GM19043 (cell line): ENCODE data around the gene TMEM178B.
"Not testable (repeated sequence)": the region's sequence is repeated elsewhere in the genome, so short reads cannot be mapped to it uniquely, and the experiment has no call there.

Source experiments
- ATAC-seq: cut with Tn5 transposase; IDR thresholded peaks from one replicate; pipeline ENCODE4 v1.9.1; 2021; ENCODE audit warnings: low read depth; ENCODE audit not compliant: unreplicated experiment

TMEM178B gene

GRCh38 chr7:141177120-141177519 is 103.3 kb downstream of the TMEM178B start:
- ATAC-seq, result not testable (repeated sequence)

- ATAC-seq, result no peak
Observed at GRCh38 chr7:141178486-141179135, 104.7 kb downstream of the TMEM178B start.

DNA sequence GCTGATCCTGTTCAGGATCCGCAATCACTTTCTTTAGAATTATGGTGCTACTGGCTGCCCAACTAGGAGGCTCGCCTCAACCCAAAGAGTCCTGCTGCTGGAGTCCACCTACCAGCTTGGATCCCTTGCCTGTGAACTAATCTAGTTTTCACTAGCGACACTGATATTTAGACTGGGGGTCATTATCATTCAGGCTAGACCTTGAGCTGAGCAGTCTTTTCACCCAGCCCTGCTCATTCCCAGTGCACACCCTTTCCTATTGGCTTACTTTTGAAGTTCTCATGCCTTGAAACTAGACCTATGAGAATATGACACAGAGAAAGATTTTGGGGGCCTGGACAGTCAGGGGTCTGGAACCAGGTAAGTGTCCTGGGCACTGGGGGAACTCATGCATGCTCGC is 107.9 kb downstream of the TMEM178B start:
- ATAC-seq, result no peak

DNA sequence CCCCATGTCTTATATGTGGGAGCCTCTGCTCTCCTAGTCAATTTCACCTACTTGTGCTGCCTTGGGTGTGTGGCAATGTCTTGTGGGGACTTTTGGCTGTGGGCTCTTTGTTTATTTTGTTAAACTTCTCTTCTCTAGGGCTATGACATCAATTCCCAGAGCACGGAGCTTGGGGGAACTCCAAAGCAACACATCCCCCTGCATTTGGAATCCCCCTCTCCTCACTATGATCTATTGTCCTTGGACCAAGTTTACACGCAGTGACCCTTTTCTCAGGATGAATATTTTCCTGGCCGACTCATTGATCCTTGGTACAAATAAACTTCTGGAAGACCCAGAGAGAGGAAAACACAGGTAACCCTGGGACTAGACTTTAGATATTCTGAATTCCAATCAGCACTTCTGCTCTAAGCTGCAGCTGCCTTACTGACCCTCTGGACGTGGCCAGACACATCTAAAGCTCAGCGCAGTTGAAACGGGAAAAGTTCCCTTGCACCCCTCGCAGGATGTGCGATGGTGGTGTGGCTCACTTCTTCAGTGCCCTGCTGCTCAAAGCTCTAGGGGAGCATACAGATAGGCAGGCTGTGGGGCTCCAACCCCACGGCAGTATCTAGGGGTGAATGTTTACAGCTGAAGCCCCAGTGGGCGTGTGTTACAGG is 110.8 kb downstream of the TMEM178B start:
- ATAC-seq, result no peak

DNA sequence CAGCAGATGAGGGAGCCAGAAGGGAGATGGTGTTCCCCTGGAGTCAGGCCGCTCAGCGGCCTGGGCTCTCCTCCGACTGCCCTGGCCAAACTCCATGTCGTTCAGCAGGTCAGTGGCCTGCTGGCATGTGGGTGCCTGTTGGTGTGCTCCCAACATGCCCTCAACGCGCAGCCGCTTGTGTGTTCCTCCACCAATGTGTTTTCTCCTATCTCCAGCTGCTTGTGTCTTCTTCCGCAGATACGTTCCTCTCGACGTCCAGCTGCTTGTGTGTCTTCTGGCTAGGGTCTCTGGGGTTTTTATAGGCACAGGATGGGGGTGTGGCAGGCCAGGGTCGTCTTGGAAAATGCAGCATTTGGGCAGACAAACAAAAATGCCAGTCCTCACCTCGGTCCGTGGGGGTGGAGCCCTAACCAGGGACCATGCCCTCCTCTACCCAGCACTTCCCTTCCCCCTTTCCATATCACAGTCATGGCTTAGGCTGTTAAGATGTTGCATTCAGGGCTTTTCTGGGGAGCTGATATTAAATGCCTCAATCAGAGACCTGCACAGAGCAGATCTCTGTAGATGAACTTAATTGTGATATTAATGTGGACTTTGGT is 111.6 kb downstream of the TMEM178B start:
- no peak for ATAC-seq

- ATAC-seq, result no peak
Observed at GRCh38 chr7:141189231-141189630, 115.4 kb downstream of the TMEM178B start.

- no peak for ATAC-seq
Observed at GRCh38 chr7:141190495-141190894, 116.6 kb downstream of the TMEM178B start.

GRCh38 chr7:141191277-141191676 is 117.4 kb downstream of the TMEM178B start:
- ATAC-seq, result no peak

GRCh38 chr7:141193066-141193465 is 119.2 kb downstream of the TMEM178B start:
- ATAC-seq, result no peak

DNA sequence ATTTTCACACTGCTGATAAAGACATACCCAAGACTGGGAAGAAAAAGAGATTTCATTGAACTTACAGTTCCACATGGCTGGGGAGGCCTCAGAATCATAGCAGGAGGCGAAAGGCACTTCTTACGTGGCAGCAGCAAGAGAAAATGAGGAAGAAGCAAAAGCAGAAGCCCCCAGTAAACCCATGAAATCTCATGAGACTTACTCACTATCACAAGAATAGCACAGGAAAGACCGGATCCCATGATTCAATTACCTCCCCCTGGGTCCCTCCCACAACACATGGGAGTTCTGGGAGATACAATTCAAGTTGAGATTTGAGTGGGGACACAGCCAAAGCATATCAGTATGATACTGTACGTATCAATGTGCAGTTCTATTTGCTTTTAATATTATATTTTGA is 121.9 kb downstream of the TMEM178B start:
- ATAC-seq, result not testable (repeated sequence)

DNA sequence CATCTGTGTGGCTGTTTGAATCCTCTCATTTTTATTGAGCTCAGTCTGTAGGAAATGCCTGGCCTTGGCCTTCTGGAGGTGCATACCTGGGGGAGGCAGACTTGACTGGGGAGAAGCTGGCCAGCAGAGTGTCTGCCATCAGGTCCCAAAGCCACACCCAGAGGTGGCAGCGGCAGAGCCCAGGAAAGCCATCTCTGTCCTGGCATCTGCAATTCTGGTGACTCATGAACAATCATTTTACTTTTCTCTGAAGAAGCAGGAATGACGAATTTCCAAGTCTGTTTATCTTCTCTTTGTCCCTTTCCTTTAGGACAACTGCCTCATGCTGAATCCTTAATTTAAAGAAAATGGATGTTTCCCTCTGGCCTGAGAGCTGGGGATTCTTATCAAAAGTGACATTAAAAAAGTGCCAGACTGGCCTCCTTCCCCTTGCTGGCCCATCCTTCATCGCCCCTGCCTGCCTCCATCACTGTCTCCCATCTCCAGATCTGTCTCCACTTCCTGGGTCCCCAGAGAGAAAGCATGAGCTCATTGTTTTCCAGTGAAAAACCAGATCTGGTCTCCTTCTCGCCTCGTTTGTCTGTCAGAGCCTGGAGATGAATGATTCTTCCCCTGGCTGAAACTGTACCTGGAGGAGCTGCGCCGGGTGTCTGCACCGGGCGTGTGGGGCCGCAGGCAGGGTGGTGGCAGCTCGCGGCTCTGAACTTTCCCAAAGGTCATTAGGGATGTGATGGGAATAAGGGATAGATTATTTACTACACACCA is 124.5 kb downstream of the TMEM178B start:
- ATAC-seq, result no peak

DNA sequence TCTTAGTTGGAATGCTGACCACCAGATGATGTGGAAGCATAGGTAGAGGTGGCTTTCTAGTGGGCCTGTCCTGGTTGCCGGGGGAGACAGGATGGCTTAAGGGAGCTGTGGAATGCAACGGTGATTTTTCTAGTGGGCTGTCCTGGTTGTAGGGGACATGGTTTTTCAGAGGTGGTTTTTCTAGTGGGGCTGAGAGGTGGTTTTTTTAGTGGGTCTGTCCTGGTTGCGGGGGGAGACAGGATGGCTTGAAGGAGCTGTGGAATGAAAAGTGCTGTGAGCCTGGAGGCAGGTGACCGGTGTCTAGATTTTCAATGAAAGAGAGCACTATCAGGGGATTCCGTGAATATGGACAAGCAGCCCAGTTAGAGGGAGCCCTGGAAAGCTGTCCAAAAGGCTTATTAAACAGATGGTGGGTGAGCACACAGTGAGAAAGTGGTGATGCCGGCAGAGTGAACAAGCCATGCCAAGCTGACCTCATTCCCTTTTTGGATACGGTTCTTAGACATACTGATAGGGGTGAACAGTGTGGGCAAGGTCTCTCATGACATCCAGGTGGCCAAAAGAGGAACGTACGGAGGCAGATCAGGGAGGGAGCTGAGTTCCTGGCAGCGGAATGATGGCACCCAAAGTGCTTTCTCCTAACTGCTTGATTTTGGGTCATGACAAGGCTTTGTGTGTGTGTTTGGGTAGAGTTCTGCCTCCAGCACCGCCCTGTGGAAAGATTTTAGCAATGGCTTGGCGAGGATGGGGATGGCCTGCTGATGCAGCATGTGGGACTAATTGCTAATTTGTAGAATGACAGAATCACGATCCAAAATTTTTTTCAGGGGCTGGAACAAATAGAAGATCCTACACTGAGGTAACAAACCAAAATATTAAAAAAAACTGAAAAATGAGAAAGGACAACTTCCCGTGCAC is 126.6 kb downstream of the TMEM178B start:
- no peak for ATAC-seq

GRCh38 chr7:141201145-141201885 is 127.5 kb downstream of the TMEM178B start:
- ATAC-seq, result no peak

- no peak for ATAC-seq
Observed at GRCh38 chr7:141202535-141202934, 128.7 kb downstream of the TMEM178B start.

DNA sequence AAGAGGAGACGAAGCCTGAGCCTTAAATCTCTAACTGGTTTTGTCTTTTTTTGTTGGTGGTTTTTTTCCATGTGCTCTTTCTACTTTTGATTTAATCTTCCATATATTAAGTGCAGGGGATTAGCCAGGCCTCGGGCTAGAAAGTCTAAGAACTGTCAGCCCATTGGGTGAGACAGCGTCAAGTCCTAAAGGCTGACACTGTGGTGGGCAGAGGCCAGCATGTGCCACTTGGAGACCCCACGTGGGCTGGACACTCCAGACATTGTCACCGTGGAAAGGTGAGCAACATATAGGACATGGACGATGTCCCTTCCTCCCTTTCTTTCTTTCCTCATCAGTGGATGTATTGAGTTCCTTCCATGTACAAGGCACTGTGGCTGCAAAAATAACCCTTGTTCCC is 129.3 kb downstream of the TMEM178B start:
- ATAC-seq, result no peak

DNA sequence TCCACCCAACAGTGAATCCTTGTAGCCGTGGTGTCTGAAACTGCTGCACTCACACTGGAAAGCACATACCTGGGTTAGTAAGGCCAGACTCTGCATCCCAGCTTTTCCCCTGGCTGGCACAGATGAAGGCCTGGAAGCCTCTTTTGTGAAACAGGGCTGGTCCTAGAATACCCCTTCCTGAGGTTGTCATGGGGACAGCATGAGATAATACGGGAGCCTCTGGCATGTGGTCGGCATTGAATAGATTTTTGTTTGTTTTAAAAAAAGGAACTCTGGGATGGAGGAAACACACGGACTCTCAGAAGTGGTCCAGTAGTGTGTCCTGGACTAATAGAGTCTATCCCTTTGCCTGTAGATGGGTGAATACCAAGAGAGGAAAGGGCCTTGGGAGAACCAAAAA is 129.7 kb downstream of the TMEM178B start:
- ATAC-seq, result no peak

DNA sequence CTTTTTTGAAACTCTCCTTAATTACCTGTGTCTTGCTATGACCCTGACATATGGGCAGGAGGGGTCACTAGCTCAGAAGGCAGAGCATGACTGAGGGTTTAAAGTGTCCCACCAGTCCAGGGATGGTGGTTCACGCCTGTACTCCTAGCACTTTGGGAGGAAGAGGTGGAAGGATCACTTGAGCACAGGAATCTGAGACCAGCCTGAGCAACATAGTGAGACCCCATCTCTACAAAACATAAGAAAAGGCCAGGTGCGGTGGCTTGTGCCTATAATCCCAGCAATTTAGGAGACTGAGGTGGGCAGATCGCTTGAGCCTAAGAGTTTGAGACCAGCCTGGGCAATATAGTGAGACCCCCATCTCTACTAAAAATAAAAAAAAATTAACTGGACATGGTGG is 133.8 kb downstream of the TMEM178B start:
- ATAC-seq, result no peak

- ATAC-seq, result no peak
Observed at GRCh38 chr7:141208539-141208938, 134.7 kb downstream of the TMEM178B start.

- no peak for ATAC-seq
Observed at GRCh38 chr7:141209454-141209853, 135.6 kb downstream of the TMEM178B start.

GRCh38 chr7:141210862-141211261 is 137.0 kb downstream of the TMEM178B start:
- ATAC-seq, result no peak
